GM19372 (cell line): ENCODE data around the gene GGACT.

Experiments
- ATAC-seq: cut with Tn5 transposase; IDR thresholded peaks from one replicate; pipeline ENCODE4 v1.9.1; 2021; ENCODE audit warnings: mild to moderate bottlenecking, low read depth, moderate library complexity; ENCODE audit not compliant: unreplicated experiment

Gene GGACT

GRCh38 chr13:100518394-100519062, 70.1 kb downstream of the GGACT start:
- no peak for ATAC-seq

GRCh38 chr13:100517728-100518127, 70.9 kb downstream of the GGACT start:
- ATAC-seq, result no peak

GRCh38 chr13:100517135-100517534, 71.5 kb downstream of the GGACT start:
- ATAC-seq, result no peak

GRCh38 chr13:100515410-100515800, 73.2 kb downstream of the GGACT start:
- no peak for ATAC-seq

- peak; percentile 96 for ATAC-seq
Observed at GRCh38 chr13:100514788-100515409, 73.7 kb downstream of the GGACT start.

- no peak for ATAC-seq
Observed at GRCh38 chr13:100513987-100514670, 74.5 kb downstream of the GGACT start.

- no peak for ATAC-seq
Observed at GRCh38 chr13:100513171-100513570, 75.4 kb downstream of the GGACT start.

GRCh38 chr13:100512422-100512821, 76.2 kb downstream of the GGACT start:
- ATAC-seq, result no peak

- ATAC-seq, result no peak
Observed at GRCh38 chr13:100511466-100511865, 77.1 kb downstream of the GGACT start.

GRCh38 chr13:100510208-100510957, 78.2 kb downstream of the GGACT start:
- no peak for ATAC-seq

- ATAC-seq, result no peak
Observed at GRCh38 chr13:100508996-100509395, 79.6 kb downstream of the GGACT start.

- no peak for ATAC-seq
Observed at GRCh38 chr13:100508455-100508854, 80.1 kb downstream of the GGACT start.

GRCh38 chr13:100506600-100507422, 81.8 kb downstream of the GGACT start:
- no peak for ATAC-seq

- ATAC-seq, result peak; percentile 58
Observed at GRCh38 chr13:100506154-100506553, 82.4 kb downstream of the GGACT start.

- no peak for ATAC-seq
Observed at GRCh38 chr13:100503622-100504021, 85.0 kb downstream of the GGACT start.

- ATAC-seq, result no peak
Observed at GRCh38 chr13:100502446-100502845, 86.1 kb downstream of the GGACT start.

GRCh38 chr13:100497389-100497788, 91.2 kb downstream of the GGACT start:
- no peak for ATAC-seq

- no peak for ATAC-seq
Observed at GRCh38 chr13:100495455-100495854, 93.1 kb downstream of the GGACT start.

GRCh38 chr13:100493418-100493817, 95.2 kb downstream of the GGACT start:
- ATAC-seq, result no peak

- ATAC-seq, result no peak
Observed at GRCh38 chr13:100491164-100491842, 97.3 kb downstream of the GGACT start.
